Suprapubic skin (tissue), 4 donors: ENCODE results near the gene TANC1. TPM values are rescaled to one million over a fixed set of nuclear protein-coding genes. Genes with fewer than 3 reads are reported as not detected.

ENCODE experiments used
- DNase-seq, 2 donors: peaks; one replicate each; pipeline ENCODE4 v3.0.0-alpha.2; 2019; ENCODE audit warnings: low spot score in 2 of 2
- H3K27ac ChIP-seq: fragments of 200-600 bp; sonication (generic); one replicate; pipeline ENCODE4 v1.5.1; 2019
- H3K27me3 ChIP-seq: fragments of 200-600 bp; sonication (generic); one replicate; pipeline ENCODE4 v1.5.1; 2019
- H3K36me3 ChIP-seq: fragments of 200-600 bp; sonication (generic); one replicate; pipeline ENCODE4 v1.5.1; 2019
- H3K4me1 ChIP-seq: fragments of 200-600 bp; sonication (generic); one replicate; pipeline ENCODE4 v1.5.1; 2019
- H3K4me3 ChIP-seq: fragments of 200-600 bp; sonication (generic); one replicate; pipeline ENCODE4 v1.5.1; 2019; ENCODE audit warnings: mild to moderate bottlenecking
- H3K9me3 ChIP-seq: fragments of 200-600 bp; sonication (generic); one replicate; pipeline ENCODE4 v1.5.1; 2019
- CTCF ChIP-seq, 2 donors: fragments of 200-600 bp in 1 of 2; fragments of 450-650 bp in 1 of 2; sonication (generic) in 1 of 2; IDR thresholded peaks; one replicate each; pipeline ENCODE4 v1.5.1; 2016 to 2019; ENCODE audit warnings: antibody characterized with exemption in 2 of 2, mild to moderate bottlenecking in 1 of 2, moderate library complexity in 1 of 2
- EP300 ChIP-seq: sonication (generic); formaldehyde crosslinking; IDR thresholded peaks from one replicate; pipeline ENCODE4 v1.6.1; 2017; ENCODE audit warnings: antibody characterized with exemption
- POLR2A ChIP-seq, 2 donors: fragments of 450-650 bp; IDR thresholded peaks; one replicate each; pipeline ENCODE4 v1.6.1; 2017; ENCODE audit warnings: antibody characterized with exemption in 2 of 2, mild to moderate bottlenecking in 2 of 2, moderate library complexity in 2 of 2
- POLR2AphosphoS5 ChIP-seq, 3 donors: sonication (generic); formaldehyde crosslinking; IDR thresholded peaks; one replicate each; pipeline ENCODE4 v1.6.1; 2017; ENCODE audit warnings: antibody characterized with exemption in 3 of 3
- WGBS: methylation state at CpG from one replicate; pipeline ENCODE4 v1.1.5; 2018; 5-methylcytosine and 5-hydroxymethylcytosine counted together
- total RNA-seq, 4 donors: library from RNA; depleted of rRNA; stranded (reverse); fragments of >200 nt; gene quantifications; one replicate each; pipeline ENCODE4 v1.1.0, GENCODE V29; 2016

TANC1 gene
- total RNA-seq, 4 donors from 2014 or later: 57.6 to 260 (median 88.3) TPM

- no peaks in the 10 kb centered on the region for H3K9me3 ChIP-seq
- no peaks in the 10 kb centered on the region for H3K27me3 ChIP-seq
- 73% methylated on average over 2 of the region's 2 CpGs for WGBS
Measured at GRCh38 chr2:159149747-159150146, 181.3 kb downstream of the TANC1 start.

GRCh38 chr2:159150280-159150746, 181.9 kb downstream of the TANC1 start:
- no peak for DNase-seq
- H3K27ac ChIP-seq: no peak overlapping the region
- no peak for TF ChIP-seq EP300
- TF ChIP-seq POLR2A (IDR thresholded peaks at IDR 0.05): no peak
- TF ChIP-seq POLR2AphosphoS5 (IDR thresholded peaks at IDR 0.05): no peak
- TF ChIP-seq CTCF (IDR thresholded peaks at IDR 0.05): no peak
- peaks cover 83% of the 10 kb centered on the region for H3K4me1 ChIP-seq
- no peak overlapping the region for H3K4me3 ChIP-seq
- peaks cover 8% of the 10 kb centered on the region for H3K36me3 ChIP-seq
- H3K27me3 ChIP-seq: no peaks in the 10 kb centered on the region
- H3K9me3 ChIP-seq: no peaks in the 10 kb centered on the region
- 73% methylated on average over 8 of the region's 8 CpGs for WGBS

More at GRCh38 chr2:159149747-159150146, 181.3 kb downstream of the TANC1 start:
- peaks cover 8% of the 10 kb centered on the region for H3K36me3 ChIP-seq
- TF ChIP-seq POLR2AphosphoS5 (IDR thresholded peaks at IDR 0.05): no peak
- TF ChIP-seq POLR2A (IDR thresholded peaks at IDR 0.05): no peak
- no peak for TF ChIP-seq CTCF (IDR thresholded peaks at IDR 0.05)
- no peak for TF ChIP-seq EP300
- DNase-seq: no peak
- no peak overlapping the region for H3K4me3 ChIP-seq
- no peak overlapping the region for H3K27ac ChIP-seq
- peaks cover 83% of the 10 kb centered on the region for H3K4me1 ChIP-seq

GRCh38 chr2:159151198-159152127, 183.0 kb downstream of the TANC1 start:
- H3K36me3 ChIP-seq: peaks cover 8% of the 10 kb centered on the region
- H3K9me3 ChIP-seq: no peaks in the 10 kb centered on the region
- H3K4me3 ChIP-seq: no peak overlapping the region
- no peak for TF ChIP-seq CTCF (IDR thresholded peaks at IDR 0.05)
- no peaks in the 10 kb centered on the region for H3K27me3 ChIP-seq
- H3K27ac ChIP-seq: peak overlapping the region; percentile 89
- 64% methylated on average over 5 of the region's 5 CpGs for WGBS
- no peak for DNase-seq
- peaks cover 90% of the 10 kb centered on the region for H3K4me1 ChIP-seq

GRCh38 chr2:159152128-159152778, 183.8 kb downstream of the TANC1 start:
- 88% methylated on average over 4 of the region's 4 CpGs for WGBS
- peaks cover 90% of the 10 kb centered on the region for H3K4me1 ChIP-seq
- peak overlapping the region; percentile 89 for H3K27ac ChIP-seq
- no peak overlapping the region for H3K4me3 ChIP-seq
- no peaks in the 10 kb centered on the region for H3K27me3 ChIP-seq
- no peaks in the 10 kb centered on the region for H3K9me3 ChIP-seq
- no peak for TF ChIP-seq EP300
- no peak for TF ChIP-seq CTCF (IDR thresholded peaks at IDR 0.05)
- TF ChIP-seq POLR2A (IDR thresholded peaks at IDR 0.05): no peak
- peaks cover 8% of the 10 kb centered on the region for H3K36me3 ChIP-seq
- DNase-seq: no peak

- H3K4me3 ChIP-seq: no peak overlapping the region
- 78% methylated on average over 4 of the region's 4 CpGs for WGBS
- H3K9me3 ChIP-seq: no peaks in the 10 kb centered on the region
- H3K27me3 ChIP-seq: no peaks in the 10 kb centered on the region
- peaks cover 90% of the 10 kb centered on the region for H3K4me1 ChIP-seq
- H3K36me3 ChIP-seq: peaks cover 8% of the 10 kb centered on the region
- TF ChIP-seq CTCF (IDR thresholded peaks at IDR 0.05) (no peak), EP300 (no peak), POLR2A (IDR thresholded peaks at IDR 0.05) (no peak), POLR2AphosphoS5 (IDR thresholded peaks at IDR 0.05) (no peak)
- H3K27ac ChIP-seq: peak overlapping the region; percentile 89
- DNase-seq: no peak
Measured at GRCh38 chr2:159153063-159153462, 184.6 kb downstream of the TANC1 start.
